DMS114 treated with DMSO at 0.1 percent for 48 hours (cell line): ENCODE results near the gene OR2W3.
A peak's percentile ranks its signal among the peaks of the same experiment; 100 is the strongest.

ENCODE experiments used
- DNase-seq: peaks from one replicate; lab custom pipeline; 2025; ENCODE audit not compliant: unreplicated experiment; lab: John Stamatoyannopoulos, UW

The OR2W3 gene

GRCh38 chr1:247895163-247895637 lies at the start of gene OR2W3:
TSS of gene OR2W3 (plus strand) at chr1:247895587. CDS start at chr1:247895587, 0 bp downstream.
- no peak for DNase-seq

- DNase-seq, result no peak
Measured at GRCh38 chr1:247845693-247846017, 49.7 kb upstream of the OR2W3 start.

GRCh38 chr1:247848346-247848745 lies 47.0 kb upstream of the OR2W3 start:
- no peak for DNase-seq

- no peak for DNase-seq
Measured at GRCh38 chr1:247849616-247850015, 45.8 kb upstream of the OR2W3 start.

GRCh38 chr1:247854899-247855545 lies 40.4 kb upstream of the OR2W3 start:
- DNase-seq, result no peak

GRCh38 chr1:247855911-247856310 lies 39.5 kb upstream of the OR2W3 start:
- no peak for DNase-seq

- DNase-seq, result peak; percentile 23
Measured at GRCh38 chr1:247857069-247857984, 38.1 kb upstream of the OR2W3 start, which contains the start of gene TRIM58. TSS of gene TRIM58 (plus strand) at chr1:247857187. CDS start at chr1:247857247, 60 bp downstream.

GRCh38 chr1:247857985-247858619 lies 37.3 kb upstream of the OR2W3 start:
- no peak for DNase-seq

- DNase-seq, result no peak
Measured at GRCh38 chr1:247862756-247863155, 32.6 kb upstream of the OR2W3 start.

- no peak for DNase-seq
Measured at GRCh38 chr1:247864644-247865043, 30.7 kb upstream of the OR2W3 start.

GRCh38 chr1:247865416-247865815 lies 30.0 kb upstream of the OR2W3 start:
- no peak for DNase-seq

- no peak for DNase-seq
Measured at GRCh38 chr1:247883346-247883745, 12.0 kb upstream of the OR2W3 start.

GRCh38 chr1:247884797-247885413 lies 10.5 kb upstream of the OR2W3 start:
- no peak for DNase-seq

GRCh38 chr1:247895976-247896375 lies 589 bp downstream of the OR2W3 start:
- DNase-seq, result no peak

- no peak for DNase-seq
Measured at GRCh38 chr1:247904122-247904521, 8.7 kb downstream of the OR2W3 start.

- DNase-seq, result no peak
Measured at GRCh38 chr1:247905181-247905580, 9.8 kb downstream of the OR2W3 start.

GRCh38 chr1:247905910-247906503 lies 10.6 kb downstream of the OR2W3 start:
- no peak for DNase-seq

- no peak for DNase-seq
Measured at GRCh38 chr1:247906504-247907047, 11.2 kb downstream of the OR2W3 start.

GRCh38 chr1:247908766-247909165 lies 13.4 kb downstream of the OR2W3 start:
- DNase-seq, result no peak

GRCh38 chr1:247913786-247914185 lies 18.4 kb downstream of the OR2W3 start:
- no peak for DNase-seq
